Activated CD8-positive, alpha-beta memory T cell treated with anti-CD3 and anti-CD28 coated beads, Interleukin-2, amount 50 U/mL, for 4 hours (primary cell): Measurements from ENCODE around the gene CHD2.

Source experiments
- DNase-seq: peaks from one replicate; pipeline ENCODE4 v3.0.0-alpha.2; 2020

Gene CHD2

GRCh38 chr15:92932946-92933649 is 33.0 kb downstream of the CHD2 start:
- no peak for DNase-seq

DNA sequence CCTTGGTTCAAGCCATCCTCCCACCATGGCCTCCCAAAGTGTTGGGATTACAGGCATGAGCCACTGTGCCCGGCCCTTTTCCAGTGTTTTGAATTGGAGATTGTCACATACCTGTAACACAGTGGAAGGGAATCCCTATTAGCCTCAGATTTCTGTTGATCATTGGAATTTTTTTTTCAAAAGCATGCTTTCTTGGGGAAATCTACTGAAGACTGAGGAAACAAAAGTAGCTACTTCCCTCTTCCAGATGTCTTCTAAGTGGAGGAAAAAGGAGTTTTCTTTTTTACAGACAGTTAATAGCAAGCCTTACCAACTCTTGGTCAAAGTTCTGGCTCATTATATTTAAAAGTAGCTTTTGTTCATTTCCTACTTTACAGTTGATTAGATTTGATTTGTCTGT is 33.7 kb downstream of the CHD2 start:
- no peak for DNase-seq

DNA sequence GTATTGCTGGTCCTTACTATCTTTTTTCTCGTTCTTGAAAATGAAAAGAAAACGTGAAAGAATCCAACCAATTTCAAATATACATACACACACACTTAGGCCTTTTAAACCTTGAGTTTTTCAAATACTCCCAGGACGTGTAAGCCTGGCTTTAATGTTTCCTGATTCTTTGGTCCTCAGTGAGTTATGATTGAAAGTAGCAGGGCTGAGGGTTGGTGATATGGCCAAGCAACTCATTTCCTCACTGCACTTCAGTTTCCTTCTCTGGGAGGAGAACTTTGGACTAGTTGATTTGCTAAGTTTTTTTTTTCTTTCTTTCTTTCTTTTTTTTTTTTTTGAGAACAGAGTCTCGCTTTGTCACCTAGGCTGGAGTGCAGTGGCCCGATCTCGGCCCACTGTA is 34.6 kb downstream of the CHD2 start:
- no peak for DNase-seq

DNA sequence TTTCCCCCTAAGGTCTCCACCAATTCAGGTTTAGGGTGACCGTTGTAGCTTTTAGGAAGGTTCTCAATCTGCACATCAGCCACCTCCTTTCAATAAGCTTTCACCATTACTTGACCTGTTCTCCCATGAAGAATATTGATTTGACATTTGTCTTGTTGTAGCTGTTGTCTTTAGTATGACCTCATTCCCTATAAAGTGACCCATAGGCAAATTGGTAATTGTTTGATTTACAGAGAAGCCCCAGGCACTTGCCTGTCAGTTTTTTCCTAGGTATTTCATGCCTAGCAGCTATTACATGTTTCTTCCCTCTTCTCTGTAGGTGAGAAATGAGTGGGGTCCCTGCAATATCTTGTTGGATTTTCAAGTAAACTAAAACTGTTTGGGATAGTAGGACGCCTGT is 36.0 kb downstream of the CHD2 start:
- DNase-seq, result no peak

DNA sequence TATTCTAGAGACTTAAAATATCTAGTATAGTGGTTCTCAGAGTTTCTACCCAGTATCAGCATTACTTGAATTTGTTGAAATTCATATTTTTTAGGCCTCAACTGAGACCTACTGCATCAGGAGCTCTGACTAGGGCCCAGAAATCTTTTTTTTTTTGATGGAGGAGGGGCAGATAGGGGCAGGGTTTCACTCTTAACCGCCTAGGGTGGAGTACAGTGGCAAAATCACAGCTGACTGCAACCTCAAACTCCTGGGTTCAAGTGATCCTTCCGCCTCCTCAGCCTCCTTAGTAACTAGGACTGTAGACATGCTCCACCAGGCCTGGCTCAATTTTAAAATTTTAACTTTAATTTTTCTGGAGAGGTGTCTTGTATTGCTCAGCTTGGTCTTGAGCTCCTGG is 36.6 kb downstream of the CHD2 start:
- no peak for DNase-seq

DNA sequence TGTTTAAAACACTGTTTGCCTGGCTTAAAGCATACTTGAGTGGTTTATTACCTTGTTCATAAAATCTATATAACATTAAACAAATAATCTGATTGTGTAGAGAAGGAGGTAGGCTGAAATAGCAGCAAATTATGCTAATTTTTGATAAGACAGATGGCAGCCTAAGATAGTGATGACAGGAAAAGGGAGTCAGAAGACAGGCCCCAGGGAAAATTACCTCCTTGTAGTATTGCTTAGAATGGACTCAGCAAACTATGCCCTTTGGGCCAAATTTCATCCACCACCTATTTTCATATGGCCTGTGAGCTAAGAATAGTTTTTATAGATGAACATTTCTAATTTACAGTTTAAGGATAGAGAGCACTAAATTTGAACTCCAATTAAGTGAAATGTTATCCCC is 37.8 kb downstream of the CHD2 start:
- DNase-seq, result no peak

- no peak for DNase-seq
These were observed 38.3 kb downstream of the CHD2 start for GRCh38 chr15:92938387-92938786.

DNA sequence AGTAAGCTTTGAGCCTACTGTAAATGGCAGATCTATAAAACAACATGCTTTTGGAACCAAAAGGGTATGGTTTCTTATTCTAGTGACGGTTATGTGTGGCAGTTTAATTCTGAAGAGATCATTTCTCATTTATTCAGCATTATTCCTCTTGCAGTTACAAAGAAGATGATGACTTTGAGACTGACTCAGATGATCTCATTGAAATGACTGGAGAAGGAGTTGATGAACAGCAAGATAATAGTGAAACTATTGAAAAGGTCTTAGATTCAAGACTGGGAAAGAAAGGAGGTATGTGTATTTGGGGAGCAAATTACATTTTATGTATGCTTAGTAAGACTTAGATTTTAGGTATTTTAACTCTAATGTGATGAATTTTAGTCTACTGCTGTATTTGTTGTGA is 41.5 kb downstream of the CHD2 start:
- DNase-seq, result no peak

GRCh38 chr15:92942706-92943105 is 42.6 kb downstream of the CHD2 start:
- DNase-seq, result no peak

DNA sequence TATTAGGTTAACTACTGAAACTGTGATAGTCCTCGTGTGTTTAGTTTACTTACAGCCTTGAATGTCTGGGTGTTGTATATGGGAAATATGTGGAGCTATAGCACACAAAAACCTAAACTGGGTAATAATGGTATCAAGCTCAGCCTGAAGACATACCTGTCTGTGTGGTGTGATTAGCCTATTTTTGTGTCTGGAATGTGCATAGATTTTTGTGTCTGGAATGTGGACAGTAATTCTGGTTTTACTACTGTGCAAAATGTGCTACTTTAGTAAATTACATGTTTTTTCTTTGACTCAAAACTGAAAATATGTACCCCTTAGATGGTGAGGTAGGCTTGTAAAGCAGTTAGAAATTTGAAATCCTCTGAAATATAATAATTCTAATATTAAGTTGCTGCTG is 43.5 kb downstream of the CHD2 start:
- no peak for DNase-seq

- no peak for DNase-seq
These were observed 44.9 kb downstream of the CHD2 start for GRCh38 chr15:92944946-92945521.

DNA sequence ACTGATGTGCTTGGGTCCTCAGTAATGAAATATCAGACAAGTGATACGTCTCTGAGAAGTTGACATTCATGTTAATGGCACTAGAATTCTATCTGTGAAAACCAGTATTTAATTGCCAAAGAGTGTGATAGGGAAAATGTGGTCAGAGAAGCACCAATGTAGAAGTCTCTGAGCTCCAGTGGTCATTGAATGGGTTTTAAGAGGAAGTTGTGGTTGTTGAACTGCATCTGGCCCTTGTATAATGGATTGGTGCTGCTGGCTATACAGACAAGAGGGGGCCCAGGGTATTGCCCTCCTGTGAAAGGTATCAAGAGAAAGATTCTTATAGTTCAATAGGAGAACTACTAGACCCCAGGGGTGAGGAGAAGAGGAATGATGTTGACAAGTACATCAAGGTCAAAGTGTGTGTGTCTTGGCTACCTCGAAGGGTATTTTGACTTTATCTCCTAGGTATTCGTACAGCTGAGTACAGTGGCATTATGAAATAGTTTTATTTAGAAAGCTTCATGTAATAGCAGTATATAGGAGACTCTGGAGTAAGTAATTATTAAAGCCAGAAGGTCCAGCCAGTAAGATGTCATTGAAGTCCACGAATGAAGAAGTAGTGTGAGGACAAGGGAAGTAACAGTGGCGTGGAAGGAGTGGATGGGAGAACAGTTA is 47.1 kb downstream of the CHD2 start:
- DNase-seq, result no peak

- DNase-seq, result no peak
These were observed 49.6 kb downstream of the CHD2 start for GRCh38 chr15:92949604-92950249.

DNA sequence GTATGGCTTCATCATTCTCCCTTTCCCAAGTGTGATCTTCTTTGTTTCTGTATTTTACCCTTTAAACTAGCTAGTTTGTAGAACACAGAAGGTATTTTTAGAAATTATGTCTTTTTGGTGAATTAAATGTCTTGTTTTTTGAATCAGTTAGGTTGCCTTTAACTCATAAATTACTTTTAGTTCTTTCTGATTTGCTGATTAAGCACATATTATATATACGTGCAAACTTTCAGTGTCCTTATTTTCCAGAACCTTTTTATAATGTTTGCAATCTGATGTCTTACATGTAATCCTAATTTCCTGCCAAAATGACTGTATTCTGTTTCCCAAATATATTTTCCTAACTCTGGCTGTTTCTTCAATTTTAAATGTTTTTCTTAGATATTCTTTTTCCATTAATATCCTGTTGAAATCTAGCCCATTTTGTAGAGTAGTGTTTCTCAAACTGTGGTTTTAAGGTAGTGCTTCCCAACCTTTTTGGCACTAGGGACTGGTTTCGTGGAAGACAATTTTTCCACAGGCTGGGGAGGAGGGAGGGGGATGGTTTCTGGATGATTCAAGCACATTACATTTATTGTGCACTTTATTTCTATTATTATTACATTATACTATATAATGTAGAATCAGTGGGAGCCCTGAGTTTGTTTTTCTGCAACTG is 51.8 kb downstream of the CHD2 start:
- DNase-seq, result no peak

DNA sequence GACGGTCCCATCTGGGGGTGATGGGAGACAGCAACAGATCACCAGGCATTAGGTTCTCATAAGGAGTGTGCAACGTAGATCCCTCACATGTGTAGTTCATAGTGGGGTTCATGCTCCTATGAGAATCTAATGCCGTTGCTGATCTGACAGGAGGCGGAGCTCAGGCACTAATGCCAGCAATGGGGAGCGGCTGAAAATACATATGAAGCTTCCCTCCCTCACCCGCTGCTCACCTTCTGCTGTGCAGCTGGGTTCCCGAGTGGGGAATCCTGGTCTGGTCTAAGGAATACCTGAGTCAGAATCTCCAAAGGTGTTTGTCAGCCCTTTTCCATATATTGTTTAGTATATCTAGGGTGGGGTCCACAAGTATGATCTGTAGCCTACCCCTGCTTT is 52.3 kb downstream of the CHD2 start:
- no peak for DNase-seq

DNA sequence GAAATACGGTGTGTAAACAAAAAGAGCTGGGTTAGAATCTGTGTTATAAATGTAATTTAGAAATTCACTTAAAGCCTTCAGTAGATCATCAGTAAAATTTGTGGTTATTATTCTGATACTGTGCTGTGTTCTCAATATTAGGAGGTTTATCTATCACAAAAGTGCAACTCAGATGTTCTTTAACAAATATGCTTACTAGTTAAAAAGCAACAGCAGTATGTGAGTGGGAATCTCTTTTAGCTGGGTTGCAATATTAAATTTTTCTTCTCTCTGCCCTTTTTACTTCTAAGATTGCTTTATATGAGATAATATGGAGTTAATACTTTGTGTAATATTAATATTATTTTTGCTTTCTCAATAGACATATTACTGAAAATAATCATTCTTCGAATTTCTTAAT is 53.4 kb downstream of the CHD2 start:
- DNase-seq, result no peak

DNA sequence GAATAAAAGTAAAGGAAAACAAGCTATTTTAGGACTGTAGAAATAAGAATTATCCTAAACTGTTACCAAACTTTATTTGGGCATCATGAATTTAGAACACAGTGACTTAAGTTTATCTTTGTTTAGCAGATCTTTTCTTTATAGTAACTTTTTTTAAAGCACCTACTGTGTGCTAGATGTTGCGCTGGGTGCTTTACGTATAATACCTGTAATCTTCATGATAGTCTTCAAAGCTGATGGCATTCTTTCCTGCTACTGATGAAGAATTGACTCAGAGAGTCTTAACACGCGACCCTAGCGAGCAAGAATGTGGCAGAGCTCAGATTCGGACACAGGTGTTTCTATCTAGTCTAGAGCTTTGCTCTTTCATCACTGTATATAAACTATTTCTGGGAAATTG is 53.9 kb downstream of the CHD2 start:
- no peak for DNase-seq

DNA sequence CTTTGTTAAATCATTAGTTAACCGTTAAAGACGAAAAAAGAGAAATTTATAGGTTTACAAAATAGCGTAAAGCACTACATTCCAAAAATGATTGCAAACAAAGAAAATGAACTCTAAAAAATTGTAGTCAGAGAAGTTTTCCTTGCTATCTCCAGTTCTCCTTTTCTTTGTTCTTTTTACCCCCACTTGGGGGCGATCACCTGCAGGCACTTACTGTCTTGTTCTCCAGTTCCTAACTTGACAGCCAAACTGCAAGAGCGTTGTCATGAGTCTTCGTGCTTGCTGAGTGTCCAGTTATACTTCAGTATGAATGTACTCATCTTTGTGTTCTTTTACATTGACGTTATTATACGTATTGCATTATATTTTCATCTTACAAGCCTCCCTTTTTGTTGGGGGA is 54.5 kb downstream of the CHD2 start:
- no peak for DNase-seq

DNA sequence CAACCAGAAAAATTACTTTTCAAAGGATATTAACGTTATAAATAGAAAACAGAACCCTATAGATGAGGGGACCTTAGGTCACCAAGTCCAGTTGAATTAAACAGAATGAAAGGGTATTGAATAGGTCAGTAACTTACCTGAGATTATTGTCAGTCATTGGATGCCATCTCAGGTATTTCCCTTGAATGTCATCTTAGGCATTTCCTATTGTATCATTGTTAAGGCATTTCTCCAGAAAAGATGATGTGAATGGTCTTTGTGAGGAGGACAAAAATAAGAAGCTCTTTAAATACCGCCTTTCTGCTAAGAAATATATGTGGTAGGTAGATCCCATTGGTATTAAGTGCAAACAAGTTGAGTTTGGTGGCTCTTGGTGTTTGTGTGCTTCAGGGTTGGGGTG is 55.6 kb downstream of the CHD2 start:
- no peak for DNase-seq

DNA sequence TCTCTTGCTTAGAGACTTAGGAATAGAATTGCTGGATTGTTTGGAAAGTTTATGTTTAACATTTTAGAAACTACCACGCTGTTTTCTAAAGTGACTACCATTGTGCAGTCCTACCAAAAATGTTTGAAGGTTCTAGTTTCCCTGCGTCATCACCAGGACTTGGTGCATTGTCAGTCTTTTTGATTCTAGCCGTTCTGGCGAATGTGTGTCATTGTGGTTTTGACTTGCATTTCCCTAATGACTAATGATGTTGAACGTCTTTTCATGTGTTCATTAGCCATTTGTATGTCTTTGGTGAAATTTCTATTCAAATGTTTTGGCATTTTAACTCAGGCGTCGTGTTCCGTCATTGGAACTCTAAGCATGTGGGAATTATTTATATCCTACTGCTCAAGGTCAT is 58.0 kb downstream of the CHD2 start:
- DNase-seq, result peak; percentile 51

DNA sequence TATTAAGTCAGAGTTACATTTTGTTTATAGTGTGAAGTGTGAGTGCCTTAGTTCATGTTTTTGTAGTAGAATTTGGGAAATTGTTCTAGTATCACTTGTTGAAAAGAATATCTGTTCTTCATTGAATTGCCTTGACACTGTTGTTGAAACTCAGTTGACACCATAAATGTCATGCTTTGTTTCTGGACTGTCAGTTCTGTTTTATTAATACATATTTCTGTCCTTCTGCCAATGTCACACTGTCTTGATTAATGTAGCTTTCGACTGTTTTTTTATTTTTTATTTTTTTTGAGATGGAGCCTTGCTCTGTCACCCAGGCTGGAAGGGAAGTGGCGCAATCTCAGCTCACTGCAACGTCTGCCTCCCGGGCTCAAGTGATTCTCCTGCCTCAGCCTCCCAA is 59.1 kb downstream of the CHD2 start:
- DNase-seq, result no peak

GRCh38 chr15:92960996-92961681 is 61.0 kb downstream of the CHD2 start:
- DNase-seq, result no peak

DNA sequence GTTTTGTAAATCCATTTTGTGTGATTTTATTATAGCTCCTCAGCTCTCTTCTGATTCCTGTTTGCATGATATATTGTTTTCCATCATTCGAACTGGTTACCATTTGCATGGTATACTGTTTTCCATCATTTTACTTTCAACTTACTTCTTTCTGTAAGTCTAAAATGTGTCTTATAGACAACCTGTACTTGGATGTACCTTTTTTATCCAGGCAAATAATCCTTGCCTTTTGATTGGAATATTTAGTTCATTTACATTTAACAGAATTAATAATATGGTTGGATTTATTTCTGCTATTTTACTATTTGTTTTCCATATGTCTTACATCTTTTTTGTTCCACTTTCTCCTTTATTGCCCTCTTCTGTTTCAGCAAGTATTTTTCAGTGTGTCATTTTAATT is 62.8 kb downstream of the CHD2 start:
- no peak for DNase-seq
